GM12873 (cell line): ENCODE results near the gene TRIO.

Source experiments
- TF ChIP-seq, protein P1 (sequence below): IDR thresholded peaks from 2 replicates; pipeline ENCODE4 v1.5.1; 2012; ENCODE audit warnings: low read depth, mild to moderate bottlenecking, moderate library complexity, low read length, control low read depth; ENCODE audit not compliant: insufficient read depth; ENCODE audit errors: missing control alignments

TRIO gene

DNA sequence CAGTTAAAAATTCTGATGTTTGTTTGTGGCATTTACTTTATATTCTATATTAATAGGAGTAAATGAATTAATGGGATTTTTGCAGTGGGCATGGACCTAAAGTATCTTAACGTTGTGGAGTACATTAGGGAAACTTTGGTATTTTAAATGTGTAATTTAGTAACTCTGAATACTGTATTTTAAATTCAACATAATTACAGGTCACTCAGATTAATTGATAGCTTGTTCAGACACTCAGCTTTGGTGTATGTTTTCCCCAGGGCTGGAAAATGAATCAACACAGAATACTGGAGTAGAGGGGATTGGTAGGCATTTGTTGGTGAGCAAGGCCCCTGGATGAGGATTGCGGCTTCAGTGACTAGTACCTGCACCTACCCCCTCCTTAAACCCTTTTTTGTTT, 117.5 kb downstream of the TRIO start:
- TF ChIP-seq, protein P1, sequence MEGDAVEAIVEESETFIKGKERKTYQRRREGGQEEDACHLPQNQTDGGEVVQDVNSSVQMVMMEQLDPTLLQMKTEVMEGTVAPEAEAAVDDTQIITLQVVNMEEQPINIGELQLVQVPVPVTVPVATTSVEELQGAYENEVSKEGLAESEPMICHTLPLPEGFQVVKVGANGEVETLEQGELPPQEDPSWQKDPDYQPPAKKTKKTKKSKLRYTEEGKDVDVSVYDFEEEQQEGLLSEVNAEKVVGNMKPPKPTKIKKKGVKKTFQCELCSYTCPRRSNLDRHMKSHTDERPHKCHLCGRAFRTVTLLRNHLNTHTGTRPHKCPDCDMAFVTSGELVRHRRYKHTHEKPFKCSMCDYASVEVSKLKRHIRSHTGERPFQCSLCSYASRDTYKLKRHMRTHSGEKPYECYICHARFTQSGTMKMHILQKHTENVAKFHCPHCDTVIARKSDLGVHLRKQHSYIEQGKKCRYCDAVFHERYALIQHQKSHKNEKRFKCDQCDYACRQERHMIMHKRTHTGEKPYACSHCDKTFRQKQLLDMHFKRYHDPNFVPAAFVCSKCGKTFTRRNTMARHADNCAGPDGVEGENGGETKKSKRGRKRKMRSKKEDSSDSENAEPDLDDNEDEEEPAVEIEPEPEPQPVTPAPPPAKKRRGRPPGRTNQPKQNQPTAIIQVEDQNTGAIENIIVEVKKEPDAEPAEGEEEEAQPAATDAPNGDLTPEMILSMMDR = no peak

GRCh38 chr5:14261235-14261634, 118.1 kb downstream of the TRIO start:
- TF ChIP-seq, protein P1 = no peak

DNA sequence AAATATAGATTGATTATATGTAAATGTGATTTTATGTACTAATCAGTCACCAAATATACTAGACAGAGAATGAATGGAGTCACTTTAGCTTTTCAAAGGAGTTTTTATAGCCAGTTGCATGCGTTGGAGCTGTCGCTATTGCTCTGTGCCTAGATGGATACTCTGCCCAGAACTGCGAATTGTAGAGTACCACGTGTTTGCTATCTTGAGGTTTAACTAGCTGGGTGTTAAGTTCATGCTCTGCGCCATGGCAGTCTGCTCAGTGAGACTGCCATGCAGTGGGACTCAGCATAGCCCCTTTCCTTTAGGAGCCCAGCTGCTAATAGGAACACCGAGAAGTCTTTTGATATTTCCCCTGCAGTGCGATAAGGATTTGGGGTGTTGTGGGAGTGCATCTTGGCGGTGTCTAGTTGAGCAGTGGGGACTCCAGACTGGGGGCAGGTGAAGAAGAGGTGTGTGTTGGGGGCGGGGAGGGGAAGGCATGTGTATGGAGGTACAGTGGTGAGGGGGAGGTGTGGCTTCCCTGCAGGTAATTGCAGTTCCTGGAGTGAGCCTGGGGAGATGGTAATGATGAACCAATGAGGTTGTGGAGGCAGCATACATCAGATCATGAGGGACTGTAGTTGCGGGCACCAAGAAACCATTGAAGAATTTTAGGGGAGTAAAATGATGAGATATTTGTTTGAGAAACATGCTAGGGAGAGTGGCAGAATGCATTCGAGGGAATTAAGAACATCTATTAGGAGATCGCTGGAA, 118.9 kb downstream of the TRIO start:
- TF ChIP-seq, protein P1 = no peak

GRCh38 chr5:14263113-14263512, 120.0 kb downstream of the TRIO start:
- TF ChIP-seq, protein P1 = no peak

DNA sequence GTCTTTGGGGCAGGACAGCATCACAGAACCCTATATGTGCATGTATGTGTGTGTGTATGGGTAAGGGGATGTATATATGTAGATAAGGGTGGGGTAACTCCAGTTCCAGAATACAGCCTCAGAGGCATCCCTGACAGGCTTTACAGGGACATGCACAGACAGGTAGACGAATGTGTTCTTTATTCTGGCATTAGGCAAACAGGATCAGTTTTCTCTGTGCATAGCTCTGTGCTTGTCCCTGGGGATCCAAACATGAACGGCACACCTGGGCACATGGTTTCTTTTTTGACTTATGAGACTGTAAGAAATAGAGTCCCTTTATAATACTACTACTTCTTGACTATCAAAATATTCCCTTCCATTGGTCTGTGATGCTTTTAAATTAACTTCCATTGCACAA, 120.6 kb downstream of the TRIO start:
- TF ChIP-seq, protein P1 = no peak

DNA sequence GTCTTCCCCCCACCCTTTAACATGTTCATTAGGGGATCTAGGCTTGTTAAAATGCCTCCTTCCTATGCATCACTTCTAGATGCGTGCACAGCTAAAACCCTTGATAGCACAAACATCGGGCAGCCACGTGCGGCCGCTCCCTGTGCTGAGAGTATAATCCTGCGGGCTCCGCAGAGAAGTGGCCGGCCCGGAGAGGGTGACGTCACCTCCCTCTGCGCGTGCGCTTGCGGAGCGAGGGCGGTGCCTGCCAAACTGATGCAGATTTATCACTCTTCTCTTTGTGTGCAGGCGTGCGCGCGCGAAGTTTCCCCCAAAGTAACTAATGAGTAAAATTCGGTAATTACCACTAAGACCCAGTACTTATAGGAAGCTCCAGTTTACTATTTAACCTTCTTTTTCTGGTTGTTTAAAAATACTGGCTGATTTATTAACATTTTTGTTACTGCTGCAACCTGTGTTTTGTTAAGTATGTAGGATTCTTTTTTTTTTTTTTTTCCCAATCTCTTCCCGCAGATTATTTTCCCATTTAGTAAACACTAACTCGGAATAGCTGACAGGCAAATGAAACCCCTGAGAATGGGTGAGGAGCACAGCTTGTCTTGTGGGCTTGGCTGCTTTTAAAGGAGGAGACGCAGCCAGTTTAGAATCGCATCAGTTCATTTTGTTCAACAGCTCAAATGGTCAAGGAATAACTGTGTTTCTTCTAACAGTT, 121.6 kb downstream of the TRIO start:
- TF ChIP-seq, protein P1 = no peak

DNA sequence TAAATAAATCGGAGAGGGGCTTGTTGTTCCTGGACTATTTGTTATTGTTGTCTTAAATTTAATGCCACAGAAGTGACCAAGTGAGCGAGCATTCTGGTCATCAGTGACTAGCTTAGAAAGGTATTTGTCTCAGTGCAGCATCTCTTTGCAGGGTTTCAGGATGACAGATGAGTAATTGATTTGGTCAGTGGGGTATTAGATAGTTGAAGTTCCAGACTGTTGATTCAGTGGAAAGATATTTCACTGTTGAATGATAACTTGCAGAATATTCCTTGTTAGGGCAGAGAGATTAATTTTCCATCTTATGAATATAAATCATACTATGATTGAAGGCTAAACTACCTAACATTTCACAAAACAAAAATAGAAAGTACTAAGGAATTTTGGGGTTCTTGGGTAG, 122.4 kb downstream of the TRIO start:
- TF ChIP-seq, protein P1 = no peak
